Esophagus squamous epithelium (tissue), 5 donors: ENCODE results near the gene CFAP69. TPM values are rescaled to one million over a fixed set of nuclear protein-coding genes. Genes with fewer than 3 reads are reported as not detected.

ENCODE experiments used
- DNase-seq: peaks from one replicate; lab custom pipeline; 2025; lab: John Stamatoyannopoulos, UW
- H3K27ac ChIP-seq, 4 donors: fragments of 200-600 bp; sonication (generic); one replicate each; pipeline ENCODE4 v1.5.1; 2016 to 2019; ENCODE audit warnings: mild to moderate bottlenecking in 1 of 4
- H3K27me3 ChIP-seq, 4 donors: fragments of 200-600 bp; sonication (generic); 1 replicate in 3 of 4; 2 replicates in 1 of 4; pipeline versions ENCODE4 v1.5.1 to v1.6.0; 2017 to 2021; ENCODE audit warnings: antibody characterized with exemption in 1 of 4
- H3K36me3 ChIP-seq, 3 donors: fragments of 200-600 bp; sonication (generic); one replicate each; pipeline ENCODE4 v1.5.1; 2016 to 2019
- H3K4me1 ChIP-seq, 3 donors: fragments of 200-600 bp; sonication (generic); one replicate each; pipeline ENCODE4 v1.5.1; 2017 to 2019
- H3K4me3 ChIP-seq, 4 donors: fragments of 200-600 bp; sonication (generic); 1 replicate in 3 of 4; 2 replicates in 1 of 4; pipeline ENCODE4 v1.5.1; 2016 to 2019; ENCODE audit warnings: mild to moderate bottlenecking in 2 of 4, moderate library complexity in 1 of 4
- H3K9me3 ChIP-seq, 3 donors: fragments of 200-600 bp; sonication (generic); one replicate each; pipeline ENCODE4 v1.5.1; 2016 to 2019
- POLR2A ChIP-seq, 4 donors: fragments of 450-650 bp; IDR thresholded peaks; one replicate each; pipeline ENCODE4 v1.6.1; 2017; ENCODE audit warnings: antibody characterized with exemption in 4 of 4, mild to moderate bottlenecking in 4 of 4, moderate library complexity in 3 of 4
- WGBS, 2 donors: methylation state at CpG; one replicate each; pipeline ENCODE4 v1.1.5; 2018; 5-methylcytosine and 5-hydroxymethylcytosine counted together
- intact Hi-C: fragments of 100-400 bp; cut with DNase I; formaldehyde crosslinking; loops from one replicate; pipeline ENCODE4 v1.15.0; 2022
- total RNA-seq, 4 donors: library from RNA; depleted of rRNA; stranded (reverse); fragments of >200 nt; gene quantifications; one replicate each; pipeline ENCODE4 v1.1.0, GENCODE V29; 2016
- TF ChIP-seq, protein P1 (sequence below), 6 experiments: fragments of 450-650 bp in 4 of 6; fragments of 200-600 bp in 2 of 6; sonication (generic) in 2 of 6; IDR thresholded peaks; one replicate each; pipeline ENCODE4 v1.5.1; 2016 to 2019; ENCODE audit warnings: antibody characterized with exemption in 6 of 6, mild to moderate bottlenecking in 4 of 6, moderate library complexity in 4 of 6
- donor health status: DM: yes; HTN: yes; CAD: no.

The CFAP69 gene
- total RNA-seq, 4 donors from 2014 or later = 1.8 to 9.0 (median 2.0) TPM

- TF ChIP-seq POLR2A (IDR thresholded peaks at IDR 0.05) = no peak
- TF ChIP-seq, protein P1, sequence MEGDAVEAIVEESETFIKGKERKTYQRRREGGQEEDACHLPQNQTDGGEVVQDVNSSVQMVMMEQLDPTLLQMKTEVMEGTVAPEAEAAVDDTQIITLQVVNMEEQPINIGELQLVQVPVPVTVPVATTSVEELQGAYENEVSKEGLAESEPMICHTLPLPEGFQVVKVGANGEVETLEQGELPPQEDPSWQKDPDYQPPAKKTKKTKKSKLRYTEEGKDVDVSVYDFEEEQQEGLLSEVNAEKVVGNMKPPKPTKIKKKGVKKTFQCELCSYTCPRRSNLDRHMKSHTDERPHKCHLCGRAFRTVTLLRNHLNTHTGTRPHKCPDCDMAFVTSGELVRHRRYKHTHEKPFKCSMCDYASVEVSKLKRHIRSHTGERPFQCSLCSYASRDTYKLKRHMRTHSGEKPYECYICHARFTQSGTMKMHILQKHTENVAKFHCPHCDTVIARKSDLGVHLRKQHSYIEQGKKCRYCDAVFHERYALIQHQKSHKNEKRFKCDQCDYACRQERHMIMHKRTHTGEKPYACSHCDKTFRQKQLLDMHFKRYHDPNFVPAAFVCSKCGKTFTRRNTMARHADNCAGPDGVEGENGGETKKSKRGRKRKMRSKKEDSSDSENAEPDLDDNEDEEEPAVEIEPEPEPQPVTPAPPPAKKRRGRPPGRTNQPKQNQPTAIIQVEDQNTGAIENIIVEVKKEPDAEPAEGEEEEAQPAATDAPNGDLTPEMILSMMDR (IDR thresholded peaks at IDR 0.05) = no peak
- intact Hi-C loops = no loop called here
These were observed 66.2 kb downstream of the CFAP69 start for GRCh38 chr7:90311175-90311574.

DNA sequence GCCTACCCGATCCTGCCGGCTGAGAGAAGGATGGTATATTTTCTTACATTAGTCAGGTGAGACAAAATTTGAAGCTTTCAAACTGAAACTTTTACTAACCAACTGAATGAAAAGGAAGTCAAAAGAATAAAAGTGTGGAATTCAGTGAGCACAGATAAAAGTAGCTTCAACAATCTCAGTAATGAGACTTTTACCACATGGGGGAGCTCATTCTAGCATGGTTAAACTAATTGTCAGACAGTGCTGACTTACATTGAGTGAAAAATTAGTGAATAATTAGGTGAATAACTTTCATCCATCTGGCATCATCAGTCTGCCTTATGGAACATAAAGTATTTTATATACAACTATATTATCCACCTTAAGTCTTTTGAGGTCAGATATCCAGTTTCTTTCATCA lies 67.8 kb downstream of the CFAP69 start:
- no peak for TF ChIP-seq POLR2A (IDR thresholded peaks at IDR 0.05)
- TF ChIP-seq, protein P1 (IDR thresholded peaks at IDR 0.05) = peak in 2 of 6 experiments; percentile 10 to 22
- no peaks in the 10 kb centered on the region for H3K9me3 ChIP-seq
- peaks cover 0 to 13% (median 0%) of the 10 kb centered on the region in 3 donors for H3K36me3 ChIP-seq
- no peak overlapping the region for H3K27ac ChIP-seq
- 85 to 100% methylated on average over 2 of the region's 2 CpGs for WGBS, 2 donors
- intact Hi-C loops = no loop called here
- no peak for DNase-seq
- H3K27me3 ChIP-seq = peaks cover 0 to 4% (median 0%) of the 10 kb centered on the region in 4 donors
- no peaks in the 10 kb centered on the region for H3K4me1 ChIP-seq
- no peak overlapping the region for H3K4me3 ChIP-seq

More at GRCh38 chr7:90311175-90311574, 66.2 kb downstream of the CFAP69 start:
- Histone ChIP-seq H3K4me1 (no peaks in the 10 kb centered on the region), H3K4me3 (no peak overlapping the region), H3K36me3 (peaks cover 0 to 16% (median 0%) of the 10 kb centered on the region in 3 donors), H3K27me3 (no peaks in the 10 kb centered on the region), H3K27ac (no peak overlapping the region), H3K9me3 (no peaks in the 10 kb centered on the region)
- no peak for DNase-seq

DNA sequence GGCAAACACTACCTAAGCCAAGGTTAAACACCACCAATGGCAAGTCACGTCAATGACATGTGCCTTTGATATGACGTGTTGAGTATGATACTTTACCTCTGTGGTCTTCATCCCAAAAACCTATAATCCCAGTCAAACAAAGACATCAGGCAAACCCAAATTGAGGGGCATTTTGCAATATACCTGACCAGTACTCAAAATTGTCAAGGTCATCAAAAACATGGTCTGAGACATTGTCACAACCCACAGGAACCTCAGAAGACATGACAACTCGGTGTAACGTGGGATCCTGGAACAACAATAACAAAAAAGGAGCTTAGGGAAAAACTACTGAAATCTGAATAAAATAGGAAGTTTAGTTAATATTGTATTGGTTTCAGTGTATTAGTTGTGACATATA lies 68.9 kb downstream of the CFAP69 start:
- no peaks in the 10 kb centered on the region for H3K4me1 ChIP-seq
- WGBS, 2 donors = 61% methylated on average over 4 of the region's 4 CpGs
- no peaks in the 10 kb centered on the region for H3K9me3 ChIP-seq
- intact Hi-C loops = no loop called here
- H3K27ac ChIP-seq = no peak overlapping the region
- TF ChIP-seq POLR2A (IDR thresholded peaks at IDR 0.05) = no peak
- TF ChIP-seq, protein P1 (IDR thresholded peaks at IDR 0.05) = no peak
- H3K4me3 ChIP-seq = no peak overlapping the region
- H3K27me3 ChIP-seq = peaks cover 0 to 16% (median 0%) of the 10 kb centered on the region in 4 donors
- DNase-seq = no peak
- peaks cover 0 to 2% (median 0%) of the 10 kb centered on the region in 3 donors for H3K36me3 ChIP-seq

GRCh38 chr7:90320014-90320413 lies 75.0 kb downstream of the CFAP69 start:
- H3K27ac ChIP-seq = no peak overlapping the region
- H3K4me1 ChIP-seq = peaks cover 0 to 14% (median 5%) of the 10 kb centered on the region in 3 donors
- no peak overlapping the region for H3K4me3 ChIP-seq
- WGBS, 2 donors = 85 to 90% methylated on average over 7 of the region's 7 CpGs
- no peaks in the 10 kb centered on the region for H3K36me3 ChIP-seq
- TF ChIP-seq, protein P1 (IDR thresholded peaks at IDR 0.05) = no peak
- no peak for DNase-seq
- H3K27me3 ChIP-seq = peaks cover 0 to 71% (median 5%) of the 10 kb centered on the region in 4 donors
- H3K9me3 ChIP-seq = no peaks in the 10 kb centered on the region
- intact Hi-C loops = no loop called here

- WGBS, 2 donors = 25 to 32% methylated on average over 7 of the region's 7 CpGs
- no peak for DNase-seq
- Histone ChIP-seq H3K27me3 (peaks cover 0 to 75% (median 5%) of the 10 kb centered on the region in 4 donors), H3K27ac (no peak overlapping the region), H3K36me3 (no peaks in the 10 kb centered on the region), H3K4me3 (peak overlapping the region in 1 of 4 donors; percentile 30), H3K9me3 (no peaks in the 10 kb centered on the region), H3K4me1 (peaks cover 0 to 14% (median 5%) of the 10 kb centered on the region in 3 donors)
- intact Hi-C loops = no loop called here
- TF ChIP-seq, protein P1 (IDR thresholded peaks at IDR 0.05) = no peak
- no peak for TF ChIP-seq POLR2A (IDR thresholded peaks at IDR 0.05)
These were observed 75.4 kb downstream of the CFAP69 start for GRCh38 chr7:90320418-90320800.
